MG63 (cell line): ENCODE results near the gene PPY. TPM values are rescaled to one million over a fixed set of nuclear protein-coding genes. Genes with fewer than 3 reads are reported as not detected.
"Not testable (repeated sequence)": the region's sequence is repeated elsewhere in the genome, so short reads cannot be mapped to it uniquely, and the experiment has no call there.

ENCODE experiments used
- DNase-seq: peaks from one replicate; pipeline ENCODE4 v3.0.0-alpha.2; 2020
- H3K27me3 ChIP-seq: fragments of 250-450 bp; sonication (Bioruptor Pico); 2 replicates; pipeline ENCODE4 v1.5.1; 2020; ENCODE audit warnings: mild to moderate bottlenecking, moderate library complexity
- H3K36me3 ChIP-seq: fragments of 250-450 bp; sonication (Bioruptor Pico); 2 replicates; pipeline ENCODE4 v1.5.1; 2020; ENCODE audit warnings: mild to moderate bottlenecking, moderate library complexity
- H3K4me3 ChIP-seq: fragments of 250-450 bp; sonication (Bioruptor Pico); 2 replicates; pipeline ENCODE4 v1.5.1; 2020; ENCODE audit warnings: mild to moderate bottlenecking, moderate library complexity
- H3K9me3 ChIP-seq: fragments of 250-450 bp; sonication (Bioruptor Pico); 2 replicates; pipeline ENCODE4 v1.5.1; 2020; ENCODE audit warnings: mild to moderate bottlenecking, moderate library complexity
- total RNA-seq: library from RNA; depleted of rRNA; stranded (reverse); fragments of >200 nt; shearing (Covaris generic); gene quantifications from 2 replicates; pipeline ENCODE4 v1.2.3, GENCODE V29; 2014; ENCODE audit warnings: low replicate concordance; rRNA removed

The PPY gene
- total RNA-seq, 1 experiment from 2014 or later = not detected

- H3K9me3 ChIP-seq = no peaks in the 10 kb centered on the region
- H3K36me3 ChIP-seq = no peaks in the 10 kb centered on the region
- no peak overlapping the region for H3K4me3 ChIP-seq
- DNase-seq = no peak
- peaks cover 6% of the 10 kb centered on the region for H3K27me3 ChIP-seq
These were observed 40.3 kb downstream of the PPY start for GRCh38 chr17:43901861-43902589.

GRCh38 chr17:43900858-43901754 lies 41.2 kb downstream of the PPY start:
- Histone ChIP-seq H3K9me3 (no peaks in the 10 kb centered on the region), H3K4me3 (peak overlapping the region; percentile 55), H3K36me3 (no peaks in the 10 kb centered on the region), H3K27me3 (peaks cover under 1% of the 10 kb centered on the region; the same call in 1 of the 2 replicates)
- DNase-seq = no peak

GRCh38 chr17:43900183-43900857 lies 42.0 kb downstream of the PPY start:
- H3K9me3 ChIP-seq = no peaks in the 10 kb centered on the region
- peak overlapping the region; percentile 55 for H3K4me3 ChIP-seq
- peak; percentile 88 for DNase-seq
- no peaks in the 10 kb centered on the region; the same call in 1 of the 2 replicates for H3K27me3 ChIP-seq
- no peaks in the 10 kb centered on the region for H3K36me3 ChIP-seq

GRCh38 chr17:43898446-43898845 lies 43.8 kb downstream of the PPY start:
- Histone ChIP-seq H3K27me3 (no peaks in the 10 kb centered on the region), H3K4me3 (no peak overlapping the region), H3K36me3 (no peaks in the 10 kb centered on the region), H3K9me3 (no peaks in the 10 kb centered on the region)
- DNase-seq = no peak

GRCh38 chr17:43897831-43898230 lies 44.4 kb downstream of the PPY start:
- H3K27me3 ChIP-seq = no peaks in the 10 kb centered on the region
- DNase-seq = no peak
- H3K36me3 ChIP-seq = no peaks in the 10 kb centered on the region
- no peak overlapping the region for H3K4me3 ChIP-seq
- H3K9me3 ChIP-seq = no peaks in the 10 kb centered on the region

- not testable (repeated sequence) for H3K27me3 ChIP-seq, H3K9me3 ChIP-seq, DNase-seq, H3K4me3 ChIP-seq, H3K36me3 ChIP-seq
These were observed 47.8 kb downstream of the PPY start for GRCh38 chr17:43894494-43894893.

- Histone ChIP-seq H3K27me3 (peaks cover 2% of the 10 kb centered on the region; the same call in 1 of the 2 replicates), H3K9me3 (no peaks in the 10 kb centered on the region), H3K4me3 (no peak overlapping the region), H3K36me3 (no peaks in the 10 kb centered on the region)
- no peak for DNase-seq
These were observed 49.7 kb downstream of the PPY start for GRCh38 chr17:43892647-43892952.

GRCh38 chr17:43891851-43892646 lies 50.2 kb downstream of the PPY start:
- Histone ChIP-seq H3K36me3 (no peaks in the 10 kb centered on the region), H3K9me3 (no peaks in the 10 kb centered on the region), H3K27me3 (peaks cover 4% of the 10 kb centered on the region; the same call in 1 of the 2 replicates), H3K4me3 (no peak overlapping the region)
- no peak for DNase-seq

Other genes with a start within 250 kb of the PPY start
- not detected in 2 replicates for gene SOST, start 183.7 kb downstream of the PPY start, total RNA-seq
- 13.6 and 37.9 TPM in 2 replicates for gene DUSP3, start 163.5 kb downstream of the PPY start, total RNA-seq
- gene CFAP97D1, start 162.0 kb downstream of the PPY start, total RNA-seq = not detected in 2 replicates
- 3.9 and 4.4 TPM in 2 replicates for gene MPP3, start 109.3 kb downstream of the PPY start, total RNA-seq
- gene CD300LG, start 95.3 kb downstream of the PPY start, total RNA-seq = not detected in 2 replicates
- 1.0 and 3.7 TPM in 2 replicates for gene MPP2, start 34.9 kb downstream of the PPY start, total RNA-seq
- gene PYY, start 11.5 kb upstream of the PPY start, total RNA-seq = not detected in 2 replicates
- gene NAGS, start 62.1 kb upstream of the PPY start, total RNA-seq = 1.4 TPM in 1 of 2 replicates, not detected in the other
- 33.2 and 56.8 TPM in 2 replicates for gene TMEM101, start 72.5 kb upstream of the PPY start, total RNA-seq
- 107 and 128 TPM in 2 replicates for gene LSM12, start 124.2 kb upstream of the PPY start, total RNA-seq
- 9.4 and 22.8 TPM in 2 replicates for gene G6PC3, start 128.3 kb upstream of the PPY start, total RNA-seq
- 31.9 and 50.4 TPM in 2 replicates for gene HDAC5, start 181.2 kb upstream of the PPY start, total RNA-seq
- gene HROB, start 199.5 kb upstream of the PPY start, total RNA-seq = 3.8 and 6.5 TPM in 2 replicates
- gene ASB16, start 228.2 kb upstream of the PPY start, total RNA-seq = not detected in 2 replicates
- 18.5 and 39.9 TPM in 2 replicates for gene TMUB2, start 244.5 kb upstream of the PPY start, total RNA-seq